Heart left ventricle (tissue), 16 donors: ENCODE results near the gene NPTX1. TPM values are rescaled to one million over a fixed set of nuclear protein-coding genes. Genes with fewer than 3 reads are reported as not detected.
"Not testable (repeated sequence)": the region's sequence is repeated elsewhere in the genome, so short reads cannot be mapped to it uniquely, and the experiment has no call there.

Experiments
- ATAC-seq, 4 donors: fragments of 200-7000 bp; cut with Tn5 transposase; one replicate each; pipeline ENCODE4 v1.9.1; 2020 to 2022; ENCODE audit warnings: moderate library complexity in 4 of 4, mild to moderate bottlenecking in 3 of 4, moderate number of reproducible peaks in 1 of 4
- DNase-seq, 5 donors: peaks; one replicate each; pipeline ENCODE4 v3.0.0-alpha.2; 2020
- H3K27ac ChIP-seq, 12 donors: fragments of 200-600 bp; sonication (generic) in 4 of 12; one replicate each; pipeline versions ENCODE4 v1.5.0 to v1.8.0; 2016 to 2022; ENCODE audit warnings: mild to moderate bottlenecking in 2 of 12
- H3K27me3 ChIP-seq, 9 donors: fragments of 200-600 bp; sonication (generic) in 2 of 9; one replicate each; pipeline versions ENCODE4 v1.5.1 to v1.8.0; 2016 to 2022; ENCODE audit warnings: mild to moderate bottlenecking in 3 of 9
- H3K36me3 ChIP-seq, 9 donors: fragments of 200-600 bp; sonication (generic) in 2 of 9; one replicate each; pipeline versions ENCODE4 v1.5.0 to v1.8.0; 2018 to 2022; ENCODE audit warnings: mild to moderate bottlenecking in 2 of 9
- H3K4me1 ChIP-seq, 12 donors: fragments of 200-600 bp; sonication (generic) in 4 of 12; one replicate each; pipeline versions ENCODE4 v1.5.0 to v1.8.0; 2016 to 2022; ENCODE audit warnings: mild to moderate bottlenecking in 3 of 12
- H3K4me3 ChIP-seq, 12 donors: fragments of 200-600 bp; sonication (generic) in 4 of 12; one replicate each; pipeline versions ENCODE4 v1.5.0 to v1.8.0; 2017 to 2022; ENCODE audit warnings: mild to moderate bottlenecking in 9 of 12, moderate library complexity in 4 of 12
- H3K9me3 ChIP-seq, 12 donors: fragments of 200-600 bp; sonication (generic) in 4 of 12; one replicate each; pipeline versions ENCODE4 v1.5.0 to v1.8.0; 2016 to 2022; ENCODE audit warnings: mild to moderate bottlenecking in 1 of 12
- CTCF ChIP-seq, 12 donors: fragments of 200-600 bp; sonication (generic) in 4 of 12; IDR thresholded peaks; one replicate each; pipeline versions ENCODE4 v1.5.0 to v1.8.0; 2018 to 2022; ENCODE audit warnings: antibody characterized with exemption in 12 of 12, mild to moderate bottlenecking in 5 of 12
- POLR2A ChIP-seq, 2 donors: fragments of 450-650 bp; IDR thresholded peaks; one replicate each; pipeline ENCODE4 v1.6.1; 2017; ENCODE audit warnings: antibody characterized with exemption in 2 of 2, mild to moderate bottlenecking in 2 of 2, moderate library complexity in 2 of 2
- WGBS, 4 donors: extraction: QIAGEN DNeasy Blood & Tissue Kit in 2 of 4; methylation state at CpG; one replicate each; pipeline versions ENCODE4 v1.1.5 to v1.1.7; 2013 to 2018; 5-methylcytosine and 5-hydroxymethylcytosine counted together
- intact Hi-C, 10 donors: fragments of 100-400 bp; cut with DNase I; formaldehyde crosslinking; loops; one replicate each; pipeline versions ENCODE4 v1.11.1 to v1.14.2; 2022
- polyA plus RNA-seq, 2 donors: library from polyadenylated mRNA; stranded (reverse); fragments of 200-250 nt; gene quantifications; one replicate each; pipeline ENCODE4 v1.2.3, GENCODE V29; 2013
- total RNA-seq, 9 donors: library from RNA; depleted of rRNA in 2 of 9; stranded (reverse); fragments of >200 nt in 2 of 9; fragmentation: NEBNext Ultra II Directional in 3 of 9; extraction: Animal tissue kit (Norgen Biotek cat#: 25700) in 3 of 9; gene quantifications; one replicate each; pipeline versions ENCODE4 v1.1.0 to v1.2.4, GENCODE V29; 2016 to 2023
- donor health status: ischemic (EF 13 %, LVEDD 7.1; RV severe dilation, severe dysfunction).
- donor health status: healthy with polysubstance abuse.
- donor health status: DM: no; HTN: yes; CAD: no.
- donor health status: DM: no; HTN: no; CAD: no.
- donor health status: ischemic (EF 25% LVEDD 6.9; RV normal size, moderate dysfunction).
- donor health status: ischemic (EF 25% LVEDD 5.7; RV mildly dilated, moderate dysfunction).
- donor health status: healthy.
- donor health status: DM: yes; HTN: yes; CAD: no.
- donor health status: ischemic (EF 35%, LVEDD 5.7; RV mildly dilated, moderate dysfunction).
- donor health status: nonischemic (EF 11% LVEDD 7.7; RV severe dilation, severe dysfunction).
- donor health status: DM: yes; HTN: yes; CAD: no.
- donor health status: PGD.
- donor health status: ischemic (EF 29% LVEDD 5.4; RV normal size, mild dysfunction).
- donor health status: nonischemic (EF 23%, LVEDD 6.1; RV moderate dilation, normal function).

Gene NPTX1
- total and polyA plus RNA-seq, 11 donors: 0.01 to 0.58 (median 0.09) TPM; not detected in 7

GRCh38 chr17:80507965-80508364, 31.6 kb upstream of the NPTX1 start:
- ATAC-seq (no peak), DNase-seq (no peak)
- peaks cover 0 to 66% (median 9%) of the 10 kb centered on the region in 9 donors for H3K27me3 ChIP-seq
- WGBS, 4 donors: 85 to 96% (median 89%) methylated on average over 3 of the region's 3 CpGs
- no peaks in the 10 kb centered on the region for H3K4me1 ChIP-seq
- no peak overlapping the region for H3K4me3 ChIP-seq
- intact Hi-C loops: no loop called here
- TF ChIP-seq CTCF (IDR thresholded peaks at IDR 0.05) (no peak), POLR2A (IDR thresholded peaks at IDR 0.05) (no peak)
- H3K9me3 ChIP-seq: no peaks in the 10 kb centered on the region
- H3K36me3 ChIP-seq: no peaks in the 10 kb centered on the region
- H3K27ac ChIP-seq: no peak overlapping the region

- H3K9me3 ChIP-seq, H3K36me3 ChIP-seq, ATAC-seq, H3K4me3 ChIP-seq, H3K27ac ChIP-seq, intact Hi-C loops, H3K4me1 ChIP-seq, DNase-seq: not testable (repeated sequence)
- WGBS, 4 donors: 41 to 46% (median 42%) methylated on average over 4 of the region's 4 CpGs
- H3K27me3 ChIP-seq: peaks cover 0 to 65% (median 11%) of the 10 kb centered on the region in 9 donors
Measured at GRCh38 chr17:80507177-80507576, 30.8 kb upstream of the NPTX1 start.

GRCh38 chr17:80504686-80505413, 28.4 kb upstream of the NPTX1 start:
- no peaks in the 10 kb centered on the region for H3K36me3 ChIP-seq
- intact Hi-C loops: no loop called here
- 23 to 29% (median 27%) methylated on average over 8 of the region's 8 CpGs for WGBS, 4 donors
- H3K27me3 ChIP-seq: peaks cover 0 to 59% (median 9%) of the 10 kb centered on the region in 9 donors
- peaks cover 0 to 3% (median 0%) of the 10 kb centered on the region in 12 donors for H3K4me1 ChIP-seq
- no peaks in the 10 kb centered on the region for H3K9me3 ChIP-seq
- H3K27ac ChIP-seq: no peak overlapping the region
- H3K4me3 ChIP-seq: no peak overlapping the region
- TF ChIP-seq POLR2A (IDR thresholded peaks at IDR 0.05) (no peak), CTCF (IDR thresholded peaks at IDR 0.05) (no peak)
- DNase-seq (no peak), ATAC-seq (peak in 2 of 4 donors; percentile 22 to 58)

GRCh38 chr17:80503921-80504320, 27.5 kb upstream of the NPTX1 start:
- H3K36me3 ChIP-seq: no peaks in the 10 kb centered on the region
- ATAC-seq (no peak), DNase-seq (no peak)
- no peaks in the 10 kb centered on the region for H3K9me3 ChIP-seq
- TF ChIP-seq POLR2A (IDR thresholded peaks at IDR 0.05) (no peak), CTCF (IDR thresholded peaks at IDR 0.05) (no peak)
- intact Hi-C loops: no loop called here
- peaks cover 0 to 3% (median 0%) of the 10 kb centered on the region in 12 donors for H3K4me1 ChIP-seq
- no peak overlapping the region for H3K27ac ChIP-seq
- H3K27me3 ChIP-seq: peaks cover 0 to 62% (median 9%) of the 10 kb centered on the region in 9 donors
- no peak overlapping the region for H3K4me3 ChIP-seq

- WGBS, 4 donors: 70 to 76% (median 73%) methylated on average over 2 of the region's 2 CpGs
- Histone ChIP-seq H3K36me3 (no peaks in the 10 kb centered on the region), H3K27ac (no peak overlapping the region), H3K4me1 (peaks cover 0 to 7% (median 0%) of the 10 kb centered on the region in 12 donors), H3K4me3 (no peak overlapping the region), H3K9me3 (no peaks in the 10 kb centered on the region), H3K27me3 (peaks cover 0 to 66% (median 9%) of the 10 kb centered on the region in 9 donors)
- no peak for DNase-seq
- ATAC-seq: no peak
- TF ChIP-seq POLR2A (IDR thresholded peaks at IDR 0.05) (no peak), CTCF (IDR thresholded peaks at IDR 0.05) (no peak)
- intact Hi-C loops: no loop called here
Measured at GRCh38 chr17:80503031-80503430, 26.6 kb upstream of the NPTX1 start.
